ENCODE measurements around the gene FNDC8.
"Not testable (repeated sequence)": the region's sequence is repeated elsewhere in the genome, so short reads cannot be mapped to it uniquely, and the experiment has no call there.

FNDC8 gene

GRCh38 chr17:35171834-35172233, 50.4 kb downstream of the FNDC8 start:
- no peak for DNase-seq (ENCODE audit: low spot score)

DNA sequence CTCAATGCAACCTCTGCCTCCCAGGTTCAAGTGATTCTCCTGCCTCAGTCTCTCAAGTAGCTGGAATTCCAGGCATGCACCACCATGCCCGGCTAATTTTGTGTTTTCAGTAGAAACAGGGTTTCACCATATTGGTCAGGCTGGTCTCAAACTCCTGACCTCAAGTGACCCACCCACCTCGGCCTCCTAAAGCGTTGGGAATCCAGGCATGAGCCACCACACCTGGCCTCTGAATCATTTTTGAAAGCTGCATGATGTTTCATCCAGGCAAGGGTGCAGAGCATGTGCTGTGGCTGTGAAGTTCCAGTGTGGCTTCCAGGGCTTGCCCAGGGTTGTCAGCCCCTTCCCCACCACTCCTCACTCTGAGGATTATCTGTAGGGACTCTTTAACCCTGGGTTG, 50.9 kb downstream of the FNDC8 start:
- not testable (repeated sequence) for DNase-seq (ENCODE audit: low spot score)

DNA sequence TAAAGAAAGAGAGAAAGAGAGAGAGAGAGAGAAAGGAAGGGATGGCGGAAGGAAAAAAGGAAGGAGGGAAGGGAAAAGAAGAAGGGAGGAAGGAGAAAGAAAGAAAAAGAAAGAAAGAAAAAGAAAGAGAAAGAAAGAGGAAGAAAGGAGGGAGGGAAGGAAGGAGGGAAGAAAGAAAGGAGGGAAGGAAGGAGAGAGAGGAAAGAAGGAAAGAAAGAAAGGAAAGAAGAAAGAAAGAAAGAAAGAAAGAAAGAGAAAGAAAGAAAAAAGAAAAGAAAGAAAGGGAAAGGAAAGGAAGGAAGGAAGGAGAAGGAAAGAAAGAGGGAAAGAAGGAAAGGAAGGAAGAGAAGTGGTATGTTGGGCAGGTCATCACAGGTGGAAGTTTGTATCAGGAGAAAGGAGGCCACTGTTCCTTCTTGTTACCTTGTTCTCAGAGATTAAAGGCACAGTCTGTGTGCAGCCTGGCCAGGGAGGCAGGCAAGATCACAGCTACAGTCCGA, 53.5 kb downstream of the FNDC8 start:
- no peak for DNase-seq (ENCODE audit: low spot score)

- no peak for DNase-seq (ENCODE audit: low spot score)
Observed at GRCh38 chr17:35175638-35176415, 54.4 kb downstream of the FNDC8 start.

- no peak for DNase-seq (ENCODE audit: low spot score)
Observed at GRCh38 chr17:35176897-35177296, 55.5 kb downstream of the FNDC8 start.

DNA sequence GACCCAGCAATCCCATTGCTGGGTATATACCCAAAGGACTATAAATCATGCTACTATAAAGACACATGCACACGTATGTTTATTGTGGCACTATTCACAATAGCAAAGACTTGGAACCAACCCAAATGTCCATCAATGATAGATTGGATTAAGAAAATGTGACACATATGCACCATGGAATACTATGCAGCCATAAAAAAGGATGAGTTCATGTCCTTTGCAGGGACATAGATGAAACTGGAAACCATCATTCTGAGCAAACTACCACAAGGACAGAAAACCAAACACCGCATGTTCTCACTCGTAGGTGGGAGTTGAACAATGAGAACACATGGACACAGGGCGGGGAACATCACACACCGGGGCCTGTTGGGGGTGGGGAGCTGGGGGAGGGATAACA, 58.0 kb downstream of the FNDC8 start:
- DNase-seq (ENCODE audit: low spot score): not testable (repeated sequence)

Measured in HuH-7 (cell line).